ENCODE data around the gene ERMP1. TPM values are rescaled to one million over a fixed set of nuclear protein-coding genes. Genes with fewer than 3 reads are reported as not detected.

The ERMP1 gene
- polyA plus RNA-seq, 2 of the 4 experiments (the other 2 are of a cell fraction), result 22.5 to 53.4 TPM

DNA sequence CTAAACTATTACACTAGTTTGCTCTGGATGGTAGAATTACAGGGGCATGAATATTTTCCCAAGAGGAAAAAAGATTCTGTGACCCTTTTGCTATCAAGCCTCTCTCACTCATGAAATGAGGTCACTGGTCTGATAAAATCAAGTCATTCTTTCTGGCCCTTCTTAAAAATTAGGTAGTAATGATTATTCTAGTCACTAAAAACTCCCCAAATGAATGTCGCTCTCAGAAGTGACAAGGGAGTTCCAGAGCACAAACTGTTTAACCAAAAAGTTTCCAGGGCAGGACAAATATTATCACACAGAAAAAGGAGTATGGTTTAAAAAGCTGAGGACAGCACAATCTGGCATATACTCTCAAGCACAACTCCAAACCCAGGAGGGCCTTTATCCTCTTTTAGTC is 12.5 kb downstream of the ERMP1 start:
- no peak for TF ChIP-seq CHD4 (IDR thresholded peaks at IDR 0.05; ENCODE audit: borderline replicate concordance)
- no peak for TF ChIP-seq PHF8 (IDR thresholded peaks at IDR 0.05; ENCODE audit: borderline replicate concordance, low read depth)
- TF ChIP-seq JUNB (IDR thresholded peaks at IDR 0.05), result no peak
- peak; percentile 37 for TF ChIP-seq MAFK (IDR thresholded peaks at IDR 0.05; ENCODE audit: partially characterized antibody)
- TF ChIP-seq KDM5A (IDR thresholded peaks at IDR 0.05), result no peak
- no peak for TF ChIP-seq HEYL (CRISPR knock-in tag; IDR thresholded peaks at IDR 0.05)
- TF ChIP-seq, protein P1, sequence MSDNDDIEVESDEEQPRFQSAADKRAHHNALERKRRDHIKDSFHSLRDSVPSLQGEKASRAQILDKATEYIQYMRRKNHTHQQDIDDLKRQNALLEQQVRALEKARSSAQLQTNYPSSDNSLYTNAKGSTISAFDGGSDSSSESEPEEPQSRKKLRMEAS (IDR thresholded peaks at IDR 0.05), result no peak
- TF ChIP-seq TFCP2L1 (CRISPR knock-in tag; IDR thresholded peaks at IDR 0.05), result no peak
- Histone ChIP-seq H3K4me1 (peaks cover 32% of the 10 kb centered on the region), H3K4me3 (no peak overlapping the region), H3K4me2 (no peak overlapping the region), H3K9me3 (no peaks in the 10 kb centered on the region), H3K27ac (no peak overlapping the region)
- FAIRE-seq (no peak), ATAC-seq (no peak), DNase-seq (ENCODE audit: low read depth in 1 of 2, low spot score in 1 of 2) (no peak)
- WGBS (ENCODE audit: missing lambda C conversion rate), result 97% methylated on average over 1 of the region's 1 CpG
- ChIA-PET POLR2A (interaction anchor here (1.1 kb wide), 1 partner anchor 188 kb away, joined by 5 read pairs; a partner anchor contains a TSS), CTCF (interaction anchor here (0.6 to 3.6 kb wide), 3 partner anchors 9 to 65 kb away, joined by 3 to 31 read pairs (median 5); partner anchors contain the start of gene ERMP1)

DNA sequence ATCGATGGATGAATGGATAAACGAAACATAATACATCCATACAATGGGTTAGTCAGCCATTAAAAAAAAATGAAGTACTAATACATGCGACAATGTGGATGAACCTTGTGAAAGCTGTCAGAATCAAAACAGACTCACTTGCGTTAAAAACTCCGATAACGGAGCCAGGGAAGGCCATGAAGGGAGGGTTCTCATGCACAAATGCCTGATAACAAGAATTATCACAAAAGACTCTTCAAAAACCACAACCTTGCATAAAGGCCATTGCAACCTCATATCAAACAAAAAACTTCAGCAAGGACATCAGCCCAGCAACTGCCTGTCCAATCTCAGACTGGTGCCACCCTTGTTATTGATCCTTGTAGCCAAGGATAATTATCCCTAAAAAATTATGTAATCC is 13.7 kb downstream of the ERMP1 start:
- FAIRE-seq (peak; percentile 49), DNase-seq (ENCODE audit: low read depth in 1 of 2, low spot score in 1 of 2) (no peak), ATAC-seq (no peak)
- Histone ChIP-seq H3K9me3 (no peaks in the 10 kb centered on the region), H3K4me2 (no peak overlapping the region), H3K4me3 (no peak overlapping the region), H3K4me1 (peaks cover 44% of the 10 kb centered on the region), H3K27ac (peak overlapping the region in 1 of 2 experiments; percentile 14; a peak in 1 of 6 replicates)
- 84% methylated on average over 6 of the region's 6 CpGs for WGBS (ENCODE audit: missing lambda C conversion rate)
- TF ChIP-seq ZNF302 (CRISPR knock-in tag; IDR thresholded peaks at IDR 0.05) (no peak), BHLHE40 (IDR thresholded peaks at IDR 0.05; ENCODE audit: low read depth, low read length) (no peak), ZFP36 (IDR thresholded peaks at IDR 0.05; ENCODE audit: borderline replicate concordance, partially characterized antibody) (no peak), EHMT2 (IDR thresholded peaks at IDR 0.05; ENCODE audit: low read depth) (no peak), SMC3 (IDR thresholded peaks at IDR 0.05) (no peak), ZC3H11A (IDR thresholded peaks at IDR 0.05) (no peak)
- TF ChIP-seq, protein P2, sequence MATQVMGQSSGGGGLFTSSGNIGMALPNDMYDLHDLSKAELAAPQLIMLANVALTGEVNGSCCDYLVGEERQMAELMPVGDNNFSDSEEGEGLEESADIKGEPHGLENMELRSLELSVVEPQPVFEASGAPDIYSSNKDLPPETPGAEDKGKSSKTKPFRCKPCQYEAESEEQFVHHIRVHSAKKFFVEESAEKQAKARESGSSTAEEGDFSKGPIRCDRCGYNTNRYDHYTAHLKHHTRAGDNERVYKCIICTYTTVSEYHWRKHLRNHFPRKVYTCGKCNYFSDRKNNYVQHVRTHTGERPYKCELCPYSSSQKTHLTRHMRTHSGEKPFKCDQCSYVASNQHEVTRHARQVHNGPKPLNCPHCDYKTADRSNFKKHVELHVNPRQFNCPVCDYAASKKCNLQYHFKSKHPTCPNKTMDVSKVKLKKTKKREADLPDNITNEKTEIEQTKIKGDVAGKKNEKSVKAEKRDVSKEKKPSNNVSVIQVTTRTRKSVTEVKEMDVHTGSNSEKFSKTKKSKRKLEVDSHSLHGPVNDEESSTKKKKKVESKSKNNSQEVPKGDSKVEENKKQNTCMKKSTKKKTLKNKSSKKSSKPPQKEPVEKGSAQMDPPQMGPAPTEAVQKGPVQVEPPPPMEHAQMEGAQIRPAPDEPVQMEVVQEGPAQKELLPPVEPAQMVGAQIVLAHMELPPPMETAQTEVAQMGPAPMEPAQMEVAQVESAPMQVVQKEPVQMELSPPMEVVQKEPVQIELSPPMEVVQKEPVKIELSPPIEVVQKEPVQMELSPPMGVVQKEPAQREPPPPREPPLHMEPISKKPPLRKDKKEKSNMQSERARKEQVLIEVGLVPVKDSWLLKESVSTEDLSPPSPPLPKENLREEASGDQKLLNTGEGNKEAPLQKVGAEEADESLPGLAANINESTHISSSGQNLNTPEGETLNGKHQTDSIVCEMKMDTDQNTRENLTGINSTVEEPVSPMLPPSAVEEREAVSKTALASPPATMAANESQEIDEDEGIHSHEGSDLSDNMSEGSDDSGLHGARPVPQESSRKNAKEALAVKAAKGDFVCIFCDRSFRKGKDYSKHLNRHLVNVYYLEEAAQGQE (IDR thresholded peaks at IDR 0.05), result no peak
- ChIA-PET POLR2A (no interaction called here), CTCF (interaction anchor here (3.4 kb wide), 1 partner anchor 13 kb away, joined by 30 read pairs; the partner anchor contains the start of gene ERMP1)

DNA sequence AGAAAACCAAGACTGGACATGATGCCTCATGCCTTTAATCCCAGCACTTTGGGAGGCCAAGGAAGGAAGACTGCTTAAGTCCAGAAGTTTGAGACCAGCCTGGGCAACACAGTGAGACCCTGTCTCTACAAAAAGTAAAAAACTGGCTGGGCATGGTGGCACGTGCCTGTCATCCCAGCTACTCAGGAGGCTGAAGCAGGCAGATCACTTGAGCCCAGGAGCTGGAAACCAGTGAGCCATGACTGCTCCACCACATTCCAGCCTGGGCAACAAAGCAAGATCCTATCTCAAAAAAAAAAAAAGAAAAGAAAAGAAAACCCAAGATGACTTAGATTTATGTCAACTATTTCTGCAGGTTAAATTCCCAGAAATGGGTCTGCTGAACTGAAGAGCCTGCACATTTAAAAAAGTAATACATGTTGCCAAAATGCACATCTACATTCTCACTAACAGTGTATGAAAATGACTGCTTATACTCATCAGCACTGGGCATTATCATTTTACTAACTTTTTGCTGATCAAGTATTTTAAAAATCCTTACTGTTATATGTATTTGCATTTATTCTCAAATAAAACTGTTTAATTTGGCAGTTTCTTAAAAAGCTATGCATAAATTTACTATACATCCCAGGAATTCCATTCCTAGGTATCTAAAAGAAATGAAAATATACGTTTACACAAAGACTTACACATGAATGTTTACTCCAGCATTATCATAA is 14.3 kb downstream of the ERMP1 start:
- Histone ChIP-seq H3K4me1 (peaks cover 50% of the 10 kb centered on the region), H3K27ac (peak overlapping the region; percentile 76 to 86), H3K4me2 (peak overlapping the region; percentile 33), H3K9me3 (no peaks in the 10 kb centered on the region), H3K4me3 (no peak overlapping the region)
- POLR2A ChIA-PET, result no interaction called here
- CTCF ChIA-PET, result interaction anchor here (0.6 to 3.4 kb wide), 7 partner anchors 13 to 964 kb away, joined by 3 to 30 read pairs (median 3); partner anchors contain the start of gene ERMP1
- TF ChIP-seq MAFK (IDR thresholded peaks at IDR 0.05; ENCODE audit: partially characterized antibody) (peak; percentile 54), HOXB5 (CRISPR knock-in tag; IDR thresholded peaks at IDR 0.05) (no peak)
- DNase-seq (ENCODE audit: low read depth in 1 of 2, low spot score in 1 of 2), result no peak
- ATAC-seq, result no peak
- no peak for FAIRE-seq
- WGBS (ENCODE audit: missing lambda C conversion rate), result 83% methylated on average over 2 of the region's 2 CpGs
